Measurements from ENCODE around the gene WDFY4. TPM values are rescaled to one million over a fixed set of nuclear protein-coding genes. Genes with fewer than 3 reads are reported as not detected.

Gene WDFY4
- total and polyA plus RNA-seq, 2 of the 4 experiments (the other 2 are of a cell fraction): not detected

DNA sequence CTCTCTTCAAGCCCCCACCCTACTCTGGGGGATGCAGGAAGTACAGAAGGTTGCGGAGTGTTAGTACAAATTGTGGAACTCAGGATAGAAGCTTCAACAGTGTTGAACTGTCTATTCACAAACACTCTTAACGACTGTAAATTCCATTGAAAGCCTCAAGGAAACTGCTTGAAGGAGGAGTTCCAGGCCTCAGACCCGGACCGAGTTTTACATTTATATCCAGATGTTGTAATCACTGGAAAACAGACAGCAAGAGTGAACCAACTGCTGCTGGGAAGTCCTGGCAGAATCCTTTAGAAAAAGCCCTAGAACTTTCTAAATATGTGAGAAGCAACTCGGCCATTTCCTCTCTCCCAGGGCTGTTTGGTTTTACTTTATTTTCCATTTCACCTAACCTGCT lies 339.1 kb downstream of the WDFY4 start:
- Histone ChIP-seq H4K20me1 (ENCODE audit: insufficient read depth, low read length) (no peaks in the 10 kb centered on the region), H4K8ac (ENCODE audit: low read depth in 2 of 2, low read length in 2 of 2) (no peak overlapping the region), H3K4me3 (ENCODE audit: insufficient read depth, low read depth, low read length) (no peak overlapping the region), H3K4me1 (ENCODE audit: control insufficient read depth, insufficient read depth, low read length) (peaks cover 7% of the 10 kb centered on the region; the same call in 1 of the 2 replicates), H3K27me3 (ENCODE audit: control insufficient read depth, insufficient read depth, low read length) (no peaks in the 10 kb centered on the region), H4K5ac (ENCODE audit: low read depth, low read length) (no peak overlapping the region), H3K4me2 (ENCODE audit: low read depth, low read length) (no peak overlapping the region), H2AFZ (replicated peaks; ENCODE audit: low read length, poor library complexity) (no peak overlapping the region), H3K23ac (ENCODE audit: low read depth, low read length) (no peak overlapping the region), H3K14ac (replicated peaks; ENCODE audit: low read depth, low read length) (no peak overlapping the region), H2AK5ac (ENCODE audit: low read depth, low read length) (no peak overlapping the region), H3K18ac (ENCODE audit: low read depth, low read length) (no peak overlapping the region; the same call in 1 of the 2 replicates), H2BK120ac (ENCODE audit: low read depth, low read length) (no peak overlapping the region), H3K79me1 (ENCODE audit: low read depth in 1 of 2, low read length in 2 of 2) (no peaks in the 10 kb centered on the region), H3K9me3 (ENCODE audit: control insufficient read depth, insufficient read depth, low read length) (no peaks in the 10 kb centered on the region), H4K91ac (ENCODE audit: insufficient read depth, low read depth, low read length) (no peak overlapping the region), H2BK5ac (ENCODE audit: low read depth, low read length, poor library complexity, severe bottlenecking) (no peak overlapping the region), H2BK20ac (ENCODE audit: low read depth, low read length) (no peak overlapping the region), H3K36me3 (ENCODE audit: control insufficient read depth, insufficient read depth, low read length) (peaks cover 2% of the 10 kb centered on the region; the same call in 1 of the 2 replicates), H3K9ac (ENCODE audit: low read depth, low read length) (no peak overlapping the region), H3K27ac (ENCODE audit: insufficient read depth, low read length) (peak overlapping the region; percentile 9; the same call in 1 of the 2 replicates), H2AK9ac (replicated peaks; ENCODE audit: low read depth, low read length, poor library complexity) (no peak overlapping the region), H3K9me1 (ENCODE audit: insufficient read depth, low read length) (peaks cover 7% of the 10 kb centered on the region; the same call in 1 of the 2 replicates), H3K4ac (ENCODE audit: low read depth, low read length) (no peak overlapping the region), H3K56ac (ENCODE audit: extremely low read depth, insufficient read depth, low read length) (no peak overlapping the region), H2BK15ac (ENCODE audit: low read depth, low read length) (no peak overlapping the region)
- in situ Hi-C loops (cut with MboI; ENCODE audit: low sequenced_read_pairs) (no loop called here), intact Hi-C loops (cut with micrococcal nuclease) (no loop called here), dilution Hi-C loops (cut with HindIII; ENCODE audit: low sequenced_read_pairs, unreplicated experiment) (no loop called here)
- 10% methylated on average over 2 of the region's 5 CpGs; no CpG with 5 or more reads in 1 of the 2 experiments for WGBS, 2 experiments (ENCODE audit: extremely low coverage in 2 of 2, insufficient read length in 1 of 2)
- ChIA-PET POLR2A (ENCODE audit: unreplicated experiment) (no interaction called here), CTCF (no interaction called here)
- no TSS peak for BruUV-seq (replicated peaks)
- ATAC-seq (ENCODE audit: low read depth) (peak; percentile 77), DNase-seq (peak; percentile 30)
- TF ChIP-seq RAD21 (IDR thresholded peaks at IDR 0.05; ENCODE audit: low read length) (no peak), FOS (IDR thresholded peaks at IDR 0.05; ENCODE audit: low read depth, low read length) (no peak), MXI1 (IDR thresholded peaks at IDR 0.05; ENCODE audit: borderline replicate concordance, low read depth, low read length) (no peak), CEBPB (IDR thresholded peaks at IDR 0.05; ENCODE audit: low read depth, low read length) (no peak), CHD1 (IDR thresholded peaks at IDR 0.05; ENCODE audit: low read depth, low read length) (no peak), MAZ (IDR thresholded peaks at IDR 0.05; ENCODE audit: borderline replicate concordance, low read depth, low read length) (no peak), MAFK (IDR thresholded peaks at IDR 0.05; ENCODE audit: low read depth, low read length) (no peak), BHLHE40 (IDR thresholded peaks at IDR 0.05; ENCODE audit: low read depth, low read length) (no peak)
- TF ChIP-seq, protein P1, sequence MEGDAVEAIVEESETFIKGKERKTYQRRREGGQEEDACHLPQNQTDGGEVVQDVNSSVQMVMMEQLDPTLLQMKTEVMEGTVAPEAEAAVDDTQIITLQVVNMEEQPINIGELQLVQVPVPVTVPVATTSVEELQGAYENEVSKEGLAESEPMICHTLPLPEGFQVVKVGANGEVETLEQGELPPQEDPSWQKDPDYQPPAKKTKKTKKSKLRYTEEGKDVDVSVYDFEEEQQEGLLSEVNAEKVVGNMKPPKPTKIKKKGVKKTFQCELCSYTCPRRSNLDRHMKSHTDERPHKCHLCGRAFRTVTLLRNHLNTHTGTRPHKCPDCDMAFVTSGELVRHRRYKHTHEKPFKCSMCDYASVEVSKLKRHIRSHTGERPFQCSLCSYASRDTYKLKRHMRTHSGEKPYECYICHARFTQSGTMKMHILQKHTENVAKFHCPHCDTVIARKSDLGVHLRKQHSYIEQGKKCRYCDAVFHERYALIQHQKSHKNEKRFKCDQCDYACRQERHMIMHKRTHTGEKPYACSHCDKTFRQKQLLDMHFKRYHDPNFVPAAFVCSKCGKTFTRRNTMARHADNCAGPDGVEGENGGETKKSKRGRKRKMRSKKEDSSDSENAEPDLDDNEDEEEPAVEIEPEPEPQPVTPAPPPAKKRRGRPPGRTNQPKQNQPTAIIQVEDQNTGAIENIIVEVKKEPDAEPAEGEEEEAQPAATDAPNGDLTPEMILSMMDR (conservative IDR thresholded peaks at IDR 0.05; ENCODE audit: low read depth, low read length): no peak
- TF ChIP-seq, protein P2, sequence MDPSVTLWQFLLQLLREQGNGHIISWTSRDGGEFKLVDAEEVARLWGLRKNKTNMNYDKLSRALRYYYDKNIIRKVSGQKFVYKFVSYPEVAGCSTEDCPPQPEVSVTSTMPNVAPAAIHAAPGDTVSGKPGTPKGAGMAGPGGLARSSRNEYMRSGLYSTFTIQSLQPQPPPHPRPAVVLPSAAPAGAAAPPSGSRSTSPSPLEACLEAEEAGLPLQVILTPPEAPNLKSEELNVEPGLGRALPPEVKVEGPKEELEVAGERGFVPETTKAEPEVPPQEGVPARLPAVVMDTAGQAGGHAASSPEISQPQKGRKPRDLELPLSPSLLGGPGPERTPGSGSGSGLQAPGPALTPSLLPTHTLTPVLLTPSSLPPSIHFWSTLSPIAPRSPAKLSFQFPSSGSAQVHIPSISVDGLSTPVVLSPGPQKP (IDR thresholded peaks at IDR 0.05; ENCODE audit: borderline replicate concordance, low read depth, low read length): no peak
- TF ChIP-seq, protein P3, sequence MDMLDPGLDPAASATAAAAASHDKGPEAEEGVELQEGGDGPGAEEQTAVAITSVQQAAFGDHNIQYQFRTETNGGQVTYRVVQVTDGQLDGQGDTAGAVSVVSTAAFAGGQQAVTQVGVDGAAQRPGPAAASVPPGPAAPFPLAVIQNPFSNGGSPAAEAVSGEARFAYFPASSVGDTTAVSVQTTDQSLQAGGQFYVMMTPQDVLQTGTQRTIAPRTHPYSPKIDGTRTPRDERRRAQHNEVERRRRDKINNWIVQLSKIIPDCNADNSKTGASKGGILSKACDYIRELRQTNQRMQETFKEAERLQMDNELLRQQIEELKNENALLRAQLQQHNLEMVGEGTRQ (IDR thresholded peaks at IDR 0.05; ENCODE audit: low read depth, low read length): no peak

Measured in IMR-90 (cell line).